ENCODE results near the gene H6PD. TPM values are rescaled to one million over a fixed set of nuclear protein-coding genes. Genes with fewer than 3 reads are reported as not detected.

Gene H6PD
- total and polyA plus RNA-seq, 9 of the 15 experiments (the other 6 are each of a cell fraction or from before 2014, with no cell fraction given): 0.04 to 2.5 (median 0.95) TPM

DNA sequence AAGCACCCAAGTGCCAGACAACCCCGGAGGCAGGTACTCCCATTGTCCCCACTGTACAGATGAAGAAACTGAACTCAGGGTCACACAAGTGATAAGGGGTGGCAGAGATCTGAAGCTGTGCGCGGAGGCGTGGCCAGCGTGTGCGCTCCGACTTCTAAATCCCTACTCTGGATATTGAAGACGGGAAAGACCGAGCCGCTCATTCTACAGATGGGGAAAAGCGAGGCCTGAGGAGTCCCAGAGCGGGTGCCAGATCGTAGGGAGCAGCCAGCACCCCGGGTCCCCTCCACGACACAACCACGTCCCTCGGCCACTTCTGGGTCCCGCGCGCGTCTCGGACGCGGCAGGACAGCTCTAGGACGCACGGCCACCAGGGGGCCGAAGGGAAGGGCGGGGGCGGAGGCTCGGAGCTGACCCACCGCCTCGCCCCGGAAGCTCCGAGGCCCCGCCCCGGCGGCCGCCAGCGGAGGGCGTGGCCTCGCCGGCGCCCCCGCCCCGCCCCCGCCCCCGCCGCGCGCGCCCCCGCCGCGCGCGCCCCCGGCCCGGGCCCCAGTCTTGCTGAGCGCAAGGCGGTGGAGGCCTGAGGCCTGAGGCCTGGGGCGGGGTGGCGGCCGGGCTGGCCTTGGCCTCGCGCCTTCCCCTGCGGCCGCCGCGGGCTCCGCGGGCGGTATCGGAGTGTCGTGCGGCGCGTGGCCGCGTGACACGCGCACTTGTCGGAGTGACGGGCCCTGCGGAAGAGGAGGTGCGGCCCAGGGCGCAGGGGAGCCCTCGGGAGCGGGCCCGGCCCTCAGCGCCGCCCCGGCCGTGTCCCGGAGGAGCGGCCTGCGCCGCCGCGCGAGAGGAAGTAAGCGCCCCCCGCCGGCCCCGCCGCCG lies at the start of gene H6PD (continued):
- TF ChIP-seq CTBP1 (IDR thresholded peaks at IDR 0.05; ENCODE audit: borderline replicate concordance) (peak; percentile 89), ZNF589 (CRISPR knock-in tag; IDR thresholded peaks at IDR 0.05; ENCODE audit: low read depth) (0 out of 2 replicates have a peak, but pooled peaks have one; percentile 33), NFATC3 (IDR thresholded peaks at IDR 0.05) (0 out of 2 replicates have a peak, but pooled peaks have one; percentile 54), NR3C1 (CRISPR knock-in tag; IDR thresholded peaks at IDR 0.05) (peak; percentile 97), SOX6 (IDR thresholded peaks at IDR 0.05) (peak; percentile 36; the same call in 1 of the 2 replicates), ZNF146 (CRISPR knock-in tag; IDR thresholded peaks at IDR 0.05; ENCODE audit: unreplicated experiment) (no peak), ELF2 (CRISPR knock-in tag; IDR thresholded peaks at IDR 0.05) (0 out of 2 replicates have a peak, but pooled peaks have one; percentile 14), GTF2A2 (tag; IDR thresholded peaks at IDR 0.05) (0 out of 2 replicates have a peak, but pooled peaks have one; percentile 52), NFIX (CRISPR knock-in tag; IDR thresholded peaks at IDR 0.05; ENCODE audit: low read depth) (no peak)
- TF ChIP-seq, protein P1, sequence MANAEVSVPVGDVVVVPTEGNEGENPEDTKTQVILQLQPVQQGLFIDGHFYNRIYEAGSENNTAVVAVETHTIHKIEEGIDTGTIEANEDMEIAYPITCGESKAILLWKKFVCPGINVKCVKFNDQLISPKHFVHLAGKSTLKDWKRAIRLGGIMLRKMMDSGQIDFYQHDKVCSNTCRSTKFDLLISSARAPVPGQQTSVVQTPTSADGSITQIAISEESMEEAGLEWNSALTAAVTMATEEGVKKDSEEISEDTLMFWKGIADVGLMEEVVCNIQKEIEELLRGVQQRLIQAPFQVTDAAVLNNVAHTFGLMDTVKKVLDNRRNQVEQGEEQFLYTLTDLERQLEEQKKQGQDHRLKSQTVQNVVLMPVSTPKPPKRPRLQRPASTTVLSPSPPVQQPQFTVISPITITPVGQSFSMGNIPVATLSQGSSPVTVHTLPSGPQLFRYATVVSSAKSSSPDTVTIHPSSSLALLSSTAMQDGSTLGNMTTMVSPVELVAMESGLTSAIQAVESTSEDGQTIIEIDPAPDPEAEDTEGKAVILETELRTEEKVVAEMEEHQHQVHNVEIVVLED (CRISPR knock-in tag; IDR thresholded peaks at IDR 0.05): peak; percentile 75
- TF ChIP-seq, protein P2, sequence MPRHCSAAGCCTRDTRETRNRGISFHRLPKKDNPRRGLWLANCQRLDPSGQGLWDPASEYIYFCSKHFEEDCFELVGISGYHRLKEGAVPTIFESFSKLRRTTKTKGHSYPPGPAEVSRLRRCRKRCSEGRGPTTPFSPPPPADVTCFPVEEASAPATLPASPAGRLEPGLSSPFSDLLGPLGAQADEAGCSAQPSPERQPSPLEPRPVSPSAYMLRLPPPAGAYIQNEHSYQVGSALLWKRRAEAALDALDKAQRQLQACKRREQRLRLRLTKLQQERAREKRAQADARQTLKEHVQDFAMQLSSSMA (CRISPR knock-in tag; IDR thresholded peaks at IDR 0.05): 0 out of 2 replicates have a peak, but pooled peaks have one; percentile 39
- TF ChIP-seq, protein P3, sequence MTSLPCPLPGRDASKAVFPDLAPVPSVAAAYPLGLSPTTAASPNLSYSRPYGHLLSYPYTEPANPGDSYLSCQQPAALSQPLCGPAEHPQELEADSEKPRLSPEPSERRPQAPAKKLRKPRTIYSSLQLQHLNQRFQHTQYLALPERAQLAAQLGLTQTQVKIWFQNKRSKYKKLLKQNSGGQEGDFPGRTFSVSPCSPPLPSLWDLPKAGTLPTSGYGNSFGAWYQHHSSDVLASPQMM (CRISPR knock-in tag; IDR thresholded peaks at IDR 0.05): no peak
- TF ChIP-seq, protein P4, sequence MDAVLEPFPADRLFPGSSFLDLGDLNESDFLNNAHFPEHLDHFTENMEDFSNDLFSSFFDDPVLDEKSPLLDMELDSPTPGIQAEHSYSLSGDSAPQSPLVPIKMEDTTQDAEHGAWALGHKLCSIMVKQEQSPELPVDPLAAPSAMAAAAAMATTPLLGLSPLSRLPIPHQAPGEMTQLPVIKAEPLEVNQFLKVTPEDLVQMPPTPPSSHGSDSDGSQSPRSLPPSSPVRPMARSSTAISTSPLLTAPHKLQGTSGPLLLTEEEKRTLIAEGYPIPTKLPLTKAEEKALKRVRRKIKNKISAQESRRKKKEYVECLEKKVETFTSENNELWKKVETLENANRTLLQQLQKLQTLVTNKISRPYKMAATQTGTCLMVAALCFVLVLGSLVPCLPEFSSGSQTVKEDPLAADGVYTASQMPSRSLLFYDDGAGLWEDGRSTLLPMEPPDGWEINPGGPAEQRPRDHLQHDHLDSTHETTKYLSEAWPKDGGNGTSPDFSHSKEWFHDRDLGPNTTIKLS (IDR thresholded peaks at IDR 0.05; ENCODE audit: borderline replicate concordance, low read depth): peak; percentile 48; the same call in 1 of the 2 replicates
- TF ChIP-seq, protein P5, sequence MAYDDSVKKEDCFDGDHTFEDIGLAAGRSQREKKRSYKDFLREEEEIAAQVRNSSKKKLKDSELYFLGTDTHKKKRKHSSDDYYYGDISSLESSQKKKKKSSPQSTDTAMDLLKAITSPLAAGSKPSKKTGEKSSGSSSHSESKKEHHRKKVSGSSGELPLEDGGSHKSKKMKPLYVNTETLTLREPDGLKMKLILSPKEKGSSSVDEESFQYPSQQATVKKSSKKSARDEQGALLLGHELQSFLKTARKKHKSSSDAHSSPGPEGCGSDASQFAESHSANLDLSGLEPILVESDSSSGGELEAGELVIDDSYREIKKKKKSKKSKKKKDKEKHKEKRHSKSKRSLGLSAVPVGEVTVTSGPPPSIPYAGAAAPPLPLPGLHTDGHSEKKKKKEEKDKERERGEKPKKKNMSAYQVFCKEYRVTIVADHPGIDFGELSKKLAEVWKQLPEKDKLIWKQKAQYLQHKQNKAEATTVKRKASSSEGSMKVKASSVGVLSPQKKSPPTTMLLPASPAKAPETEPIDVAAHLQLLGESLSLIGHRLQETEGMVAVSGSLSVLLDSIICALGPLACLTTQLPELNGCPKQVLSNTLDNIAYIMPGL (CRISPR knock-in tag; IDR thresholded peaks at IDR 0.05): peak; percentile 98
- TF ChIP-seq, protein P6, sequence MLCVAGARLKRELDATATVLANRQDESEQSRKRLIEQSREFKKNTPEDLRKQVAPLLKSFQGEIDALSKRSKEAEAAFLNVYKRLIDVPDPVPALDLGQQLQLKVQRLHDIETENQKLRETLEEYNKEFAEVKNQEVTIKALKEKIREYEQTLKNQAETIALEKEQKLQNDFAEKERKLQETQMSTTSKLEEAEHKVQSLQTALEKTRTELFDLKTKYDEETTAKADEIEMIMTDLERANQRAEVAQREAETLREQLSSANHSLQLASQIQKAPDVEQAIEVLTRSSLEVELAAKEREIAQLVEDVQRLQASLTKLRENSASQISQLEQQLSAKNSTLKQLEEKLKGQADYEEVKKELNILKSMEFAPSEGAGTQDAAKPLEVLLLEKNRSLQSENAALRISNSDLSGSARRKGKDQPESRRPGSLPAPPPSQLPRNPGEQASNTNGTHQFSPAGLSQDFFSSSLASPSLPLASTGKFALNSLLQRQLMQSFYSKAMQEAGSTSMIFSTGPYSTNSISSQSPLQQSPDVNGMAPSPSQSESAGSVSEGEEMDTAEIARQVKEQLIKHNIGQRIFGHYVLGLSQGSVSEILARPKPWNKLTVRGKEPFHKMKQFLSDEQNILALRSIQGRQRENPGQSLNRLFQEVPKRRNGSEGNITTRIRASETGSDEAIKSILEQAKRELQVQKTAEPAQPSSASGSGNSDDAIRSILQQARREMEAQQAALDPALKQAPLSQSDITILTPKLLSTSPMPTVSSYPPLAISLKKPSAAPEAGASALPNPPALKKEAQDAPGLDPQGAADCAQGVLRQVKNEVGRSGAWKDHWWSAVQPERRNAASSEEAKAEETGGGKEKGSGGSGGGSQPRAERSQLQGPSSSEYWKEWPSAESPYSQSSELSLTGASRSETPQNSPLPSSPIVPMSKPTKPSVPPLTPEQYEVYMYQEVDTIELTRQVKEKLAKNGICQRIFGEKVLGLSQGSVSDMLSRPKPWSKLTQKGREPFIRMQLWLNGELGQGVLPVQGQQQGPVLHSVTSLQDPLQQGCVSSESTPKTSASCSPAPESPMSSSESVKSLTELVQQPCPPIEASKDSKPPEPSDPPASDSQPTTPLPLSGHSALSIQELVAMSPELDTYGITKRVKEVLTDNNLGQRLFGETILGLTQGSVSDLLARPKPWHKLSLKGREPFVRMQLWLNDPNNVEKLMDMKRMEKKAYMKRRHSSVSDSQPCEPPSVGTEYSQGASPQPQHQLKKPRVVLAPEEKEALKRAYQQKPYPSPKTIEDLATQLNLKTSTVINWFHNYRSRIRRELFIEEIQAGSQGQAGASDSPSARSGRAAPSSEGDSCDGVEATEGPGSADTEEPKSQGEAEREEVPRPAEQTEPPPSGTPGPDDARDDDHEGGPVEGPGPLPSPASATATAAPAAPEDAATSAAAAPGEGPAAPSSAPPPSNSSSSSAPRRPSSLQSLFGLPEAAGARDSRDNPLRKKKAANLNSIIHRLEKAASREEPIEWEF (CRISPR knock-in tag; IDR thresholded peaks at IDR 0.05): 0 out of 2 replicates have a peak, but pooled peaks have one; percentile 36
